Colonic mucosa (tissue), 4 donors: ENCODE data around the gene EIF2B5. TPM values are rescaled to one million over a fixed set of nuclear protein-coding genes. Genes with fewer than 3 reads are reported as not detected.
"Not testable (repeated sequence)": the region's sequence is repeated elsewhere in the genome, so short reads cannot be mapped to it uniquely, and the experiment has no call there.

ENCODE experiments used
- DNase-seq: peaks from one replicate; pipeline ENCODE4 v3.0.0-alpha.2; 2020
- H3K27ac ChIP-seq: fragments of 200-600 bp; one replicate; pipeline ENCODE4 v1.8.0; 2021
- H3K27me3 ChIP-seq: fragments of 200-600 bp; one replicate; pipeline ENCODE4 v1.8.0; 2021
- H3K36me3 ChIP-seq: fragments of 200-600 bp; one replicate; pipeline ENCODE4 v1.8.0; 2021
- H3K4me1 ChIP-seq: fragments of 200-600 bp; one replicate; pipeline ENCODE4 v1.8.0; 2021; ENCODE audit warnings: mild to moderate bottlenecking
- H3K4me3 ChIP-seq: fragments of 200-600 bp; one replicate; pipeline ENCODE4 v1.8.0; 2021
- H3K9ac ChIP-seq, 2 donors: one replicate each; pipeline ENCODE4 v1.7.0; 2013; ENCODE audit warnings: control low read depth in 2 of 2, low read depth in 2 of 2, low read length in 2 of 2
- H3K9me3 ChIP-seq: fragments of 200-600 bp; one replicate; pipeline ENCODE4 v1.8.0; 2021
- intact Hi-C: fragments of 100-400 bp; cut with DNase I; formaldehyde crosslinking; loops from one replicate; pipeline ENCODE4 v1.14.1; 2022
- total RNA-seq, 2 donors: library from RNA; stranded (reverse); fragmentation: NEBNext Ultra II Directional in 1 of 2; extraction: Animal tissue kit (Norgen Biotek cat#: 25700) in 1 of 2; gene quantifications; one replicate each; pipeline ENCODE4 v1.2.1, GENCODE V29; 2021
- TF ChIP-seq, protein P1 (sequence below): fragments of 200-600 bp; IDR thresholded peaks from one replicate; pipeline ENCODE4 v1.8.0; 2022; ENCODE audit warnings: antibody characterized with exemption, mild to moderate bottlenecking
- donor health status: healthy.
- donor health status: DM: no; HTN: no; CAD: no.
- donor health status: DM: no; HTN: no; CAD: no.

The EIF2B5 gene
- total RNA-seq, 2 donors from 2014 or later: 36.0 to 58.3 TPM

- no peaks in the 10 kb centered on the region for H3K4me1 ChIP-seq
- H3K36me3 ChIP-seq: no peaks in the 10 kb centered on the region
- no peak overlapping the region for H3K4me3 ChIP-seq
- no peak overlapping the region for H3K27ac ChIP-seq
- TF ChIP-seq, protein P1, sequence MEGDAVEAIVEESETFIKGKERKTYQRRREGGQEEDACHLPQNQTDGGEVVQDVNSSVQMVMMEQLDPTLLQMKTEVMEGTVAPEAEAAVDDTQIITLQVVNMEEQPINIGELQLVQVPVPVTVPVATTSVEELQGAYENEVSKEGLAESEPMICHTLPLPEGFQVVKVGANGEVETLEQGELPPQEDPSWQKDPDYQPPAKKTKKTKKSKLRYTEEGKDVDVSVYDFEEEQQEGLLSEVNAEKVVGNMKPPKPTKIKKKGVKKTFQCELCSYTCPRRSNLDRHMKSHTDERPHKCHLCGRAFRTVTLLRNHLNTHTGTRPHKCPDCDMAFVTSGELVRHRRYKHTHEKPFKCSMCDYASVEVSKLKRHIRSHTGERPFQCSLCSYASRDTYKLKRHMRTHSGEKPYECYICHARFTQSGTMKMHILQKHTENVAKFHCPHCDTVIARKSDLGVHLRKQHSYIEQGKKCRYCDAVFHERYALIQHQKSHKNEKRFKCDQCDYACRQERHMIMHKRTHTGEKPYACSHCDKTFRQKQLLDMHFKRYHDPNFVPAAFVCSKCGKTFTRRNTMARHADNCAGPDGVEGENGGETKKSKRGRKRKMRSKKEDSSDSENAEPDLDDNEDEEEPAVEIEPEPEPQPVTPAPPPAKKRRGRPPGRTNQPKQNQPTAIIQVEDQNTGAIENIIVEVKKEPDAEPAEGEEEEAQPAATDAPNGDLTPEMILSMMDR: no peak
- no peaks in the 10 kb centered on the region for H3K9me3 ChIP-seq
- intact Hi-C loops: no loop called here
- no peaks in the 10 kb centered on the region for H3K27me3 ChIP-seq
- peak overlapping the region in 1 of 2 donors; percentile 12 for H3K9ac ChIP-seq
- DNase-seq: no peak
These were observed 35.1 kb upstream of the EIF2B5 start for GRCh38 chr3:184099806-184100686.

GRCh38 chr3:184110316-184110725, 24.8 kb upstream of the EIF2B5 start:
- Histone ChIP-seq H3K9ac (no peak overlapping the region), H3K27ac (no peak overlapping the region), H3K4me1 (no peaks in the 10 kb centered on the region), H3K9me3 (no peaks in the 10 kb centered on the region), H3K36me3 (no peaks in the 10 kb centered on the region), H3K27me3 (no peaks in the 10 kb centered on the region), H3K4me3 (no peak overlapping the region)
- intact Hi-C loops: no loop called here
- TF ChIP-seq, protein P1: no peak
- DNase-seq: no peak

DNA sequence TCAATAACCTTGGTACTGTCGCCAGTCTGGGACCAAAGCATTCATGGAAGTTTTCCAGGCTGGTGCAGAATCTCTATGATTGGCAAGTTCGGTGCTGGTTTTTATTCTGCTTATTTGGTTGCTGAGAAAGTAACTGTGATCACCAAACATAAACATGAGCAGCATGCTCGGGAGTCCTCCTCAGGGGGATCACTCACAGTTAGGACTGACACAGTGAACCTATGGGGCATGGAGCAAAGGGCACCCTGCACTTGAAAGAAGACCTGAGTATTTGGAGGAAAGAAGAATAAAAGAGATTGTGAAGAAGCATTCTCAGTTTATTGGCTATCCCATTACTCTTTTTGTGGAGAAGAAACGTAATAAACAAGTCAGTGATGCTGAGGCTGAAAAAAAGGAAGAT, 19.1 kb upstream of the EIF2B5 start:
- H3K27me3 ChIP-seq: no peaks in the 10 kb centered on the region
- H3K9me3 ChIP-seq: no peaks in the 10 kb centered on the region
- H3K4me3 ChIP-seq: no peak overlapping the region
- no peak overlapping the region for H3K27ac ChIP-seq
- H3K9ac ChIP-seq: no peak overlapping the region
- H3K4me1 ChIP-seq: no peaks in the 10 kb centered on the region
- intact Hi-C loops: no loop called here
- no peaks in the 10 kb centered on the region for H3K36me3 ChIP-seq
- no peak for DNase-seq
- TF ChIP-seq, protein P1: no peak

GRCh38 chr3:184117636-184118035, 17.5 kb upstream of the EIF2B5 start:
- Histone ChIP-seq H3K27me3 (no peaks in the 10 kb centered on the region), H3K9ac (no peak overlapping the region), H3K4me3 (no peak overlapping the region), H3K27ac (no peak overlapping the region), H3K9me3 (no peaks in the 10 kb centered on the region), H3K36me3 (no peaks in the 10 kb centered on the region), H3K4me1 (no peaks in the 10 kb centered on the region)
- intact Hi-C loops: no loop called here
- TF ChIP-seq, protein P1: no peak
- DNase-seq: no peak

GRCh38 chr3:184121031-184121430, 14.1 kb upstream of the EIF2B5 start:
- H3K36me3 ChIP-seq, H3K4me1 ChIP-seq, DNase-seq, H3K9me3 ChIP-seq, H3K27ac ChIP-seq, H3K4me3 ChIP-seq, intact Hi-C loops, H3K27me3 ChIP-seq, H3K9ac ChIP-seq: not testable (repeated sequence)

DNA sequence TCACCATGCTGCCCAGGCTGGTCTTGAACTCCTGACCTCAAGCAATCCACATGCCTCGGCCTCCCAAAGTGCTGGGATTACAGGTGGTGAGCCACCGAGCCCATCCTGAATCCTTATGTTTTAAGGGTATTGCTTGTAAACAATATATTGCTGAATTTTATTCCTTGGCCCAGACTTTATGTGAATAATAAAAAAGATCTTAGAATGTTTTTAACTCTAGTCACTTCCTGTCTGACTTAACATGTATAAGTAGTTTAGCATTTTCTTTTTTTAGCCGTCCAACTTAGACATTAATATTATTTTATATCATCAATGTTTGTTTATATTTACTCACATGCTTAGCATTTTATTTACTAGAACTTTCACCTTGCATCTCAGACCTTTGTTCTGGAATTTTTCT, 9.2 kb upstream of the EIF2B5 start:
- H3K9me3 ChIP-seq: no peaks in the 10 kb centered on the region
- no peaks in the 10 kb centered on the region for H3K27me3 ChIP-seq
- intact Hi-C loops: no loop called here
- H3K4me3 ChIP-seq: no peak overlapping the region
- no peak for DNase-seq
- H3K9ac ChIP-seq: no peak overlapping the region
- H3K4me1 ChIP-seq: no peaks in the 10 kb centered on the region
- H3K27ac ChIP-seq: no peak overlapping the region
- TF ChIP-seq, protein P1: no peak
- no peaks in the 10 kb centered on the region for H3K36me3 ChIP-seq
